Keratinocyte (primary cell): Measurements from ENCODE around the gene RPS27A.

Experiments
- EZH2 ChIP-seq: IDR thresholded peaks from one replicate; pipeline ENCODE4 v1.6.1; 2012; ENCODE audit warnings: inconsistent platforms, mild to moderate bottlenecking, low read length, moderate library complexity
- TF ChIP-seq, protein P1 (sequence below), 3 experiments: IDR thresholded peaks in 1 of 3; conservative IDR thresholded peaks in 1 of 3; optimal IDR thresholded peaks in 1 of 3; 2 replicates in 2 of 3; 3 replicates in 1 of 3; pipeline versions ENCODE3 to v1.5.1; 2011; ENCODE audit warnings: low read length in 3 of 3, mild to moderate bottlenecking in 3 of 3, moderate library complexity in 2 of 3, control low read depth in 1 of 3, inconsistent platforms in 1 of 3; ENCODE audit not compliant: insufficient read depth in 2 of 3; ENCODE audit errors: extremely low read depth in 1 of 3

DNA sequence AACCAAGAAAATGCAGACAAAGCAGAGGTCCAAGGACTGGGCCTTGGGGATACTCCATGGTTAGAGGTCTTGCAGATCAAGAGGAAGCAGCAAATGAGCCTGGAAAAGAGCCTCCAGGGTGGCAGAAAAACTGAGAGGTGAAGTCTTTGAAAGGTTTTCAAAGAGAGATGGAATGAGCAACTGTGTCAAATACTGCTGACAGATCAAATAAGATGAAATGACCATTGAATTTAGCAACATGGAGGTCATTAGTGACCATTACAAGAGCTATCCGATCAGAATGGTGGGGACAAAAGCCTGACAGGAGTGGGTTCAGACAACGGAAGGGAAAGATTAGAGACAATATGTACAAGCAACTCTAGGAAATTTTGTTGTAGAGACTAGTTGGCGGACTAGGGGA lies 1.9 kb upstream of the RPS27A start:
- TF ChIP-seq, protein P1, sequence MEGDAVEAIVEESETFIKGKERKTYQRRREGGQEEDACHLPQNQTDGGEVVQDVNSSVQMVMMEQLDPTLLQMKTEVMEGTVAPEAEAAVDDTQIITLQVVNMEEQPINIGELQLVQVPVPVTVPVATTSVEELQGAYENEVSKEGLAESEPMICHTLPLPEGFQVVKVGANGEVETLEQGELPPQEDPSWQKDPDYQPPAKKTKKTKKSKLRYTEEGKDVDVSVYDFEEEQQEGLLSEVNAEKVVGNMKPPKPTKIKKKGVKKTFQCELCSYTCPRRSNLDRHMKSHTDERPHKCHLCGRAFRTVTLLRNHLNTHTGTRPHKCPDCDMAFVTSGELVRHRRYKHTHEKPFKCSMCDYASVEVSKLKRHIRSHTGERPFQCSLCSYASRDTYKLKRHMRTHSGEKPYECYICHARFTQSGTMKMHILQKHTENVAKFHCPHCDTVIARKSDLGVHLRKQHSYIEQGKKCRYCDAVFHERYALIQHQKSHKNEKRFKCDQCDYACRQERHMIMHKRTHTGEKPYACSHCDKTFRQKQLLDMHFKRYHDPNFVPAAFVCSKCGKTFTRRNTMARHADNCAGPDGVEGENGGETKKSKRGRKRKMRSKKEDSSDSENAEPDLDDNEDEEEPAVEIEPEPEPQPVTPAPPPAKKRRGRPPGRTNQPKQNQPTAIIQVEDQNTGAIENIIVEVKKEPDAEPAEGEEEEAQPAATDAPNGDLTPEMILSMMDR (optimal IDR thresholded peaks at IDR 0.05 in 1 of 3, IDR thresholded peaks at IDR 0.05 in 1 of 3, conservative IDR thresholded peaks at IDR 0.05 in 1 of 3; ENCODE audit: extremely low read depth in 1 of 3, insufficient read depth in 2 of 3, low read length in 3 of 3): no peak
- no peak for TF ChIP-seq EZH2
